Motor neuron (in vitro differentiated cells): ENCODE data around the gene ZNF423. TPM values are rescaled to one million over a fixed set of nuclear protein-coding genes. Genes with fewer than 3 reads are reported as not detected.

Experiments used
- ATAC-seq, 8 experiments: fragments of 200-7000 bp; cut with Tn5 transposase; replicated peaks in 6 of 8; 2 replicates each; pipeline ENCODE4 v1.8.0; 2021; ENCODE audit warnings: mild to moderate bottlenecking in 8 of 8, moderate library complexity in 8 of 8
- H3K27ac ChIP-seq, 2 donors: fragments of 250-450 bp; sonication (Bioruptor Pico); 2 replicates each; pipeline ENCODE4 v1.9.0; 2021; ENCODE audit warnings: antibody characterized with exemption in 2 of 2, mild to moderate bottlenecking in 2 of 2, moderate library complexity in 1 of 2
- H3K4me1 ChIP-seq, 2 donors: fragments of 250-450 bp; sonication (Bioruptor Pico); replicated peaks in 1 of 2; 2 replicates each; pipeline ENCODE4 v1.6.1; 2021; ENCODE audit warnings: antibody characterized with exemption in 2 of 2, mild to moderate bottlenecking in 2 of 2, moderate library complexity in 1 of 2
- H3K4me3 ChIP-seq, 5 donors: fragments of 250-450 bp; sonication (Bioruptor Pico); 2 replicates each; pipeline ENCODE4 v1.9.0; 2021; ENCODE audit warnings: antibody characterized with exemption in 5 of 5, mild to moderate bottlenecking in 5 of 5, moderate library complexity in 4 of 5
- WGBS, 10 experiments: fragments of 450-650 bp; shearing (Covaris generic); methylation state at CpG; one replicate each; pipeline ENCODE4 v1.0.0; 2022; 5-methylcytosine and 5-hydroxymethylcytosine counted together
- in situ Hi-C, 9 experiments: fragments of 400-800 bp; cut with MboI; loops; one replicate each; pipeline ENCODE4 v1.15.0; 2021; ENCODE audit warnings: low sequenced_read_pairs in 9 of 9, low pct_unique_long_range_greater_than_20kb in 2 of 9; ENCODE audit not compliant: unreplicated experiment in 9 of 9
- total RNA-seq, 8 experiments: library from RNA; unstranded; fragments of 300-600 nt; gene quantifications; 2 replicates each; pipeline versions ENCODE4 v1.2.3 to v1.2.4, GENCODE V29; 2022

The ZNF423 gene
- total RNA-seq, 8 experiments from 2014 or later, result 1.1 to 31.2 (median 19.0) TPM

DNA sequence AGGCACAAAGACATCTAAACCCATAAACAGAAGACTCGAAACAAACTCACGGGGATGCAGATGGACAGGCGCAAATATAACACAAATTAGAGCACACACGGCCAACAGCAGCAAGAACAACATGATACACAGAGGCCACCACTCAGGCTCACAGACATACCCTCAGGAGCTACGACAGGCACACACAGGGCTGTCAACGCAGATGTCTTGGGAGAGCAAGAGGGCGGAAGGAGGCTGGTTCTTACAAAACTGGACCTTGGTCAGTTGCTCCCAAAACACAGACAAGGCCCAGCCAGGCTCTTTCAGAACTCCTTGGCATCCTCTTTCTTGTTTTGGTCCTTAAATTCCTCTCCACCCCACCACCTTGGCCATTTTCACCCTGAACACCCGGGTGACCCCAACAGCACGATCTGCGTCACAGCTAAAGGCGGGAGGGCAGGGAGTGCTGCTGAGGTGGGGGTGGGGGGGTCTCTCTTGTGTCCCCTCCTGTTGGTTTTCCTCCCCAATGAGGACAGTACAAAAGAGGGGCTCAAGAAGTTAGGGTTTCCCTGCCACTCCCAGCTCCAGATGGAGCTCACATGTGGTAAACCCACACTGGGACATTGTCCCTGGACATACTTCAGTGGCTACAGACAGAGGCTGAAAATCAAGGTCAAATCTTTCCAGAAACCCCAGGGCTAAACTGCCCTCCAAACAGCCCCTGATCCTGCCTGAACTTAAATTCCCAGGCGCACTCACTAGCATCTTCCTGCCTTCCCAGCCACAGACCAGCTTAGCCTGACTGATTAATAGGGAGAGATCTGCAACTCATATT is 261.0 kb downstream of the ZNF423 start:
- Histone ChIP-seq H3K4me1 (peaks cover 45 to 59% of the 10 kb centered on the region in 2 donors), H3K4me3 (no peak overlapping the region), H3K27ac (peak overlapping the region in 1 of 2 donors; percentile 43)
- in situ Hi-C loops, result loop anchor here in 1 of 9 experiments (25.0 kb wide), 1 partner anchor 183 kb away; no protein-coding TSS in a partner anchor
- peak in 1 of 8 experiments; percentile 14 for ATAC-seq
- 0 to 100% (median 77%) methylated on average over 1 to 6 of the region's 12 CpGs; no CpG with 5 or more reads in 4 of the 10 experiments for WGBS, 10 experiments

DNA sequence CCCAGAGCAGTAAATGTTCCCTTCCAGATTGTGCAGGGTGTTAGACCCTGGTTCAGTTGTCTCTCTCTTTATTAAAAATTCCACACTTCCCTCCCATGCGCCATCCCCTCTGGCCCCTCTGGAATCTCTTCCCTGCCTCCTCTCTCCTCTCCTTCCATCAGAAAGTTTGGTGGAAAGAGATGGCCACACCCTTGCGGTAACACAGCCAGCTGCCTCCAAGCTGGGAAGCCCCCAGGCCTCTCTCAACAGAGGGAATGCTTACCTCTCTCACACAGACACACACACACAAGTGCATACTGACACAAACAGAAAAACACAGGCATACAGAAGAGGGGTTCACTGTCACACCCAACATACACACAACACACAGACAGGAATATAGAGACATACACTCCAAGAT is 261.8 kb downstream of the ZNF423 start:
- no peak overlapping the region for H3K27ac ChIP-seq
- peaks cover 52 to 64% of the 10 kb centered on the region in 2 donors for H3K4me1 ChIP-seq
- WGBS, 10 experiments, result 0 to 100% (median 36%) methylated on average over 1 to 2 of the region's 2 CpGs; no CpG with 5 or more reads in 5 of the 10 experiments

DNA sequence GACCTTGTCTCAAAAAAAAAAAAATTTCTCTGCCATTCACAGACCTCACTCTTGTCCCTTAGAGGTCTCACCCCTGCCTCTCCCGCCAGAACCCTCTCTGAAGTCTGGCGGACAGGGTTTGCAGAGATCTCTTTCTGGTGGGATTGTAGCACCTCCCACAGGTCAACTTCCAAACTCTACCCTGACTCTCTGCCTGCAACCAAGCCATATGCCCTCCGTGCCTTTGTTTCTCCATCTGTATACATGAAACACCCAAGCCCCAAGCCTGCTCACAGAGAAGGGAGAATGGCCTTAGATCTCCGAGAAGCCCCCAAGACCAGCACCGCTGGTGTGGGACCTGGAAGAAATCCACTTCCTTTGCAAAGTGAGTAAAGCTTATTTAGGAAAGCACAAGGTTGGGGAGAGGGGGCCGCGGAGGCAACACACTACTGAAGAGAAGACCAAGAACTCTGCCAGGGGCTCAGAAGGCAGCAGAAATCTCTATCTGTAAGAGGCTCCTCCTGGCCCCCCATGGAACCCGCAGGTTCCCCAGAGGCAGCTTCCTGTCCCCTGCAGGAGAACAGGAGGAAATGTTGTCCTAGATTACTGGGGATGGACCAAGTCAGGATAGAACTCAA is 262.4 kb downstream of the ZNF423 start:
- 42 to 100% (median 100%) methylated on average over 1 to 8 of the region's 8 CpGs; no CpG with 5 or more reads in 2 of the 10 experiments for WGBS, 10 experiments
- in situ Hi-C loops, result loop anchor here in 1 of 9 experiments (25.0 kb wide), 1 partner anchor 181 kb away; no protein-coding TSS in a partner anchor
- Histone ChIP-seq H3K4me1 (peaks cover 54 to 68% of the 10 kb centered on the region in 2 donors), H3K4me3 (no peak overlapping the region), H3K27ac (no peak overlapping the region)
- ATAC-seq, result no peak

More for the DNA sequence above, 261.8 kb downstream of the ZNF423 start:
- peak in 2 of 8 experiments; percentile 5 to 27 for ATAC-seq
- H3K4me3 ChIP-seq, result no peak overlapping the region
- in situ Hi-C loops, result loop anchor here in 1 of 9 experiments (25.0 kb wide), 1 partner anchor 182 kb away; no protein-coding TSS in a partner anchor

DNA sequence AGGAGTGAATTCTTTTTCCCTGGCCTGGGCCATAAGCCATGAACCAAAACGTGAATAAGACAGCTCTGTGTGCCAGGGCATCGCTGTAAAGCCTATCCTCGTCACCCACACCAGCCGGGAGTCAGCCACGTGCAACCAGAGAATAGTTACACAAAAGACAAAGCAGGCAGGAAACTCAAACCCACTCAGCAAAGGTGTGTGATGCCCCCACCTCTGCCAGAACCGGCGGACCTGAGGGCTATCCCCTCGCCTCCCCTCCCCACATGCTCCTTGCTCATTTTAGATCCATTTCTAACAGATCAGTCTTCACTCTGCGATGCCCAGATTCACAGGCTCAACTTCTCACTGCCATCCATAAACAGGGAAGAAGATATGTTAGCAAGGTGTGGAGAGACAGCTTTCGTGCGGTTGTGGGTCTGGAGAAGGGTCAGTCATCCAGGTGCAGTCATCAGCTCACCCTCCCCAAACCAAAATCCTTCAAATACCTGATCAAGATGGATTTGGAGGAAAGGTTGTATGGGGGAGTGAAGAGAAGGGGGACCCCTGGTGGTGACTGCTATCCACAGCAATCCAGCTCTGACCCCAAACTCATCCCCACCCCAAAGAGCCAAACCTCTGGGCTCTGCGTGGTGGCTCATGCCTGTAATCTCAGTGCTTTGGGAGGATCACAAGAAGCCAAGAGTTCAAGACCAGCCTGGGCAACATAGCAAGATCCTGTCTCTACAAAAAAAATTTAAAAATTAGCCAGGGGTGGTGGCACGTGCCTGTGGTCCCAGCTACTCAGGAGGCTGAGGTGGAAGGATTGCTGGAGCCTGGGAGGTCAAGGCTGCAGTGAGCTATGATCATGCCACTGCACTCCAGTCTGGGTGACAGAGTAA is 263.1 kb downstream of the ZNF423 start:
- Histone ChIP-seq H3K27ac (no peak overlapping the region), H3K4me1 (peaks cover 54 to 68% of the 10 kb centered on the region in 2 donors), H3K4me3 (no peak overlapping the region)
- peak in 4 of 8 experiments; percentile 15 to 33 (median 29) for ATAC-seq
- in situ Hi-C loops, result loop anchor here in 1 of 9 experiments (25.0 kb wide), 1 partner anchor 180 kb away; no protein-coding TSS in a partner anchor
- 18 to 100% (median 74%) methylated on average over 1 to 10 of the region's 13 CpGs; no CpG with 5 or more reads in 2 of the 10 experiments for WGBS, 10 experiments

DNA sequence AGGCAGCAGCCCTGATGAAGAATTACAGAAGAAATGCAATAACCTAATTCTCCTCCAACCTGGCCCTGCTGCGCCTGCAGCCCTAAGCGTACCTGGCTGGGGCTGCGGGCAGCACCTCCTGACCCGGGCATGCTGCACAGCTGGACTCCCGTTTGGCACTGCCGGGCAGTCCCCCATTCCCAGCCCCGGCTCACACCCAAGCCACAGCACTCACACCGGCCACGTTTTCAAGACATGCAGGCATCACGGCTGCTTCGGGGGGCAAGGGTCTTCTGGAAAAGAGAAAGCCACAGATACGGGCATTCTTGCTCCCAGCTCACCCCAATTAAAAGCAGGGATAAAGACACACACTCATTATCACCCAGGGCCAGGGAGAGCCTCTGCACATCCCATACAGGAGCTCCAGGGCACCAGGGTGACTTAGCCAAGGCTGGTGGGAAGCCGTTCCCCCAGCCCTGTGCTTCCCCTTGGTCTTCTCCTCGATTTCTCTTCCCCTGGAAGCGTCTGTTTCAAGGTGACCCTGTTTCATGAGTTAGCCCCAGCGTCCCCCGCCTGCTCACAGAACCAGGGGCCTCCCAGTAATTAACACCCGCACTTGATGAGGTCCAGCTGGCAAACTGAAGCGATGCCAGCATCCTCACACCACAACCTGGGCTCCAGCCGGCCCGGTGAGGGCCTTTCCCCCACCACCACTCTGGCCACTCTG is 265.6 kb downstream of the ZNF423 start:
- peak overlapping the region in 1 of 2 donors; percentile 21 for H3K27ac ChIP-seq
- H3K4me1 ChIP-seq, result peaks cover 53 to 60% of the 10 kb centered on the region in 2 donors
- WGBS, 10 experiments, result 20 to 100% (median 62%) methylated on average over 4 to 8 of the region's 21 CpGs; no CpG with 5 or more reads in 5 of the 10 experiments
- H3K4me3 ChIP-seq, result no peak overlapping the region
- peak in 1 of 8 experiments; percentile 17 for ATAC-seq
- in situ Hi-C loops, result loop anchor here in 1 of 9 experiments (25.0 kb wide), 1 partner anchor 178 kb away; no protein-coding TSS in a partner anchor

DNA sequence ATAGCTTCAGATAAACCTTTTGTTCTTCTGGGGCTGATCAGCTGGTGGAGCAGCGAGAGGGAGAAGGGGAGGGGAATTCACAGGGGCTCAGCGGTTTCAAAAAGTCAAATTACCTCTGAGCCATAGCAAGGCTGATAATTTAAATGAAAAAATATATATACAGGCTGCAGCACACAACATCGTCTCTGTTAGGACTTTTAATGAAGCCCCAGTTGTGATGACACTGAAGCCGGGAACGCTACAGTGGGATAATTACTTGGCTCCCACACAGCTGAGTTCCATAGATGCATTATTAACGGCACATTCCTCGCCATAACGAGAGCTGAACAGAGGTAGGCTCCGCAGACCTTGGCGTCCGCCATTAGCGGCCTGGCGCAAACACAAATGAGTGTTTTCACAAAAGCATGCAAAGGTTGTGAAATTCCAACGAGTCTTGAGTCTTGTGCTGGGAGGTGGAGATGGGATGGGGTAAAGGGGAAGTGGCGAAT is 266.3 kb downstream of the ZNF423 start:
- H3K27ac ChIP-seq, result peak overlapping the region in 1 of 2 donors; percentile 21
- WGBS, 10 experiments, result 40 to 97% (median 60%) methylated on average over 1 to 7 of the region's 15 CpGs; no CpG with 5 or more reads in 1 of the 10 experiments
- peaks cover 48 to 59% of the 10 kb centered on the region in 2 donors for H3K4me1 ChIP-seq
- in situ Hi-C loops, result loop anchor here in 1 of 9 experiments (25.0 kb wide), 1 partner anchor 177 kb away; no protein-coding TSS in a partner anchor
- no peak overlapping the region for H3K4me3 ChIP-seq
- peak in 4 of 8 experiments; percentile 44 to 60 (median 54) for ATAC-seq

DNA sequence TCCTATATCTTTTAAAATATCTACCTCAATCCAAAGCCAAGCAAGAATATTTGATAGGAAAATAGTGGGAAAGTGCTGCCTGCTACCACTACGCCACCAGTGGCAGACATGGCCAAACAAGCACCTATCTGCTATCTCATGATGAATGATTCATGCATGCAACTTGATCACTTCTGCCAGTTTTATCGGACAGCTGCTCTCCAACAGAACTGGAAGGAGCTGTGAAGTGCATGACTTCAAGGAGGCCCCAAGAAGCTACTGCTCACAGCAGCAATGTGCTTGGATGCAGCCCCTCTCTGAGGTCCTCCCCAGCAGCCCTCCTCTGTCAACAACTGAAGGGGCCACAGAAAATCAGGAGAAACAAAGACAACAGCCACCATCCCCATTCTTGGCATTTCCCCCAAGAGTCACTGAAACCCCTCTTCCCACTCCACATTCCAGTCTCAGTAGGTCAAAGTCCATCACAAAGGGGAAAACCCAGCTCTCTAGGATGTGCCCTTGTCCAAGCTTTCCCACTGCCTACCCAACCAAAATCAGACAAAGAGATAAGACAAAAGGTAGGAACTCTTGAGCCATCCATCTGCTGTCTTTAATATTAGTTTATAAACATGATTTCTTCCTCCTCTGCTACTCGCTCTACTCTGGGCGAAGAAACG is 267.1 kb downstream of the ZNF423 start:
- peak in 2 of 8 experiments; percentile 9 to 11 for ATAC-seq
- Histone ChIP-seq H3K27ac (peak overlapping the region in 1 of 2 donors; percentile 21), H3K4me1 (peaks cover 40 to 56% of the 10 kb centered on the region in 2 donors), H3K4me3 (no peak overlapping the region)
- in situ Hi-C loops, result loop anchor here in 1 of 9 experiments (25.0 kb wide), 1 partner anchor 177 kb away; no protein-coding TSS in a partner anchor
- 0 to 100% (median 91%) methylated on average over 1 to 5 of the region's 5 CpGs; no CpG with 5 or more reads in 1 of the 10 experiments for WGBS, 10 experiments

DNA sequence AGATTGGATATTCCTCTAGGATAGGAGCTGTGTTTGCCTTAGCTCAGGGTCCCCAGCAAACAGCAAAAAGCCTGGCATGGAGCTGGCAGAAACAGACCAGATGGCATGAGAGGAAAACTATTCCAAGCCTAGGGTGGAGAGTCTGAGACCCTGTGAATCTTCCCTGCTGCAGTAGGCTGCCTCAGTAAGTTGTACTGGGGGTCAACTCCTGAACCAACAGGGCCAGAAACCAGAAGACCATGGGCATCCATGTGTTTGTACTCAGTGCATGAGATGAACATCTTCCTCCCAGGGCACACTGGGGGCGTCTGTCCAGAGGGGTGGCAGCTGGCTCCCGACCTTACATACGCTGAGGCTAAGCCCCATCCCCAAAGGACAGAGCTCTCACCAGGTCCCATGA is 267.9 kb downstream of the ZNF423 start:
- in situ Hi-C loops, result loop anchor here in 1 of 9 experiments (25.0 kb wide), 1 partner anchor 176 kb away; no protein-coding TSS in a partner anchor
- H3K4me3 ChIP-seq, result no peak overlapping the region
- ATAC-seq, result no peak
- H3K27ac ChIP-seq, result no peak overlapping the region
- 83 to 90% methylated on average over 2 to 3 of the region's 3 CpGs; no CpG with 5 or more reads in 8 of the 10 experiments for WGBS, 10 experiments
- peaks cover 36 to 53% of the 10 kb centered on the region in 2 donors for H3K4me1 ChIP-seq

DNA sequence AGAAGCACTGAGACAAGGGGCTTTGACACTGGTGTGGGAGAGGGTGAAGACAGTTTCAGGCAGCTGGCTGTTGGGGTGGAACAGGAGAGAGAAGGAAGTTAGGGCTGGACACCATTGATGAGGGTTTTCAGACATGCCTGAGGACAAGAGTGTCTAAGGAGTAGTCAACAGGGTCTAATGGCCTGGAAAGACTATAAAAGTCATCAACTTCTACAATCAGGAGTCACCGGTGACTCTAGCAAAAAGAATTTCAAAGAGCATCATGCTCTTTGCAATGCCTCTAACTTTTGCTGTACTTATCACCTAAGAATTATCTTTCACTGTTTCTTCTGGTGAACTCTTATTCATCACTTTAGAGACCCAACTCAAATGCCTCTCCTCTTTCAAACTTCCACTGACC is 268.4 kb downstream of the ZNF423 start:
- Histone ChIP-seq H3K27ac (no peak overlapping the region), H3K4me1 (peaks cover 36 to 50% of the 10 kb centered on the region in 2 donors), H3K4me3 (no peak overlapping the region)
- WGBS, 10 experiments, result 100% methylated on average over 1 of the region's 1 CpG; no CpG with 5 or more reads in 5 of the 10 experiments
- peak in 1 of 8 experiments; percentile 20 for ATAC-seq
- in situ Hi-C loops, result loop anchor here in 1 of 9 experiments (25.0 kb wide), 1 partner anchor 175 kb away; no protein-coding TSS in a partner anchor

DNA sequence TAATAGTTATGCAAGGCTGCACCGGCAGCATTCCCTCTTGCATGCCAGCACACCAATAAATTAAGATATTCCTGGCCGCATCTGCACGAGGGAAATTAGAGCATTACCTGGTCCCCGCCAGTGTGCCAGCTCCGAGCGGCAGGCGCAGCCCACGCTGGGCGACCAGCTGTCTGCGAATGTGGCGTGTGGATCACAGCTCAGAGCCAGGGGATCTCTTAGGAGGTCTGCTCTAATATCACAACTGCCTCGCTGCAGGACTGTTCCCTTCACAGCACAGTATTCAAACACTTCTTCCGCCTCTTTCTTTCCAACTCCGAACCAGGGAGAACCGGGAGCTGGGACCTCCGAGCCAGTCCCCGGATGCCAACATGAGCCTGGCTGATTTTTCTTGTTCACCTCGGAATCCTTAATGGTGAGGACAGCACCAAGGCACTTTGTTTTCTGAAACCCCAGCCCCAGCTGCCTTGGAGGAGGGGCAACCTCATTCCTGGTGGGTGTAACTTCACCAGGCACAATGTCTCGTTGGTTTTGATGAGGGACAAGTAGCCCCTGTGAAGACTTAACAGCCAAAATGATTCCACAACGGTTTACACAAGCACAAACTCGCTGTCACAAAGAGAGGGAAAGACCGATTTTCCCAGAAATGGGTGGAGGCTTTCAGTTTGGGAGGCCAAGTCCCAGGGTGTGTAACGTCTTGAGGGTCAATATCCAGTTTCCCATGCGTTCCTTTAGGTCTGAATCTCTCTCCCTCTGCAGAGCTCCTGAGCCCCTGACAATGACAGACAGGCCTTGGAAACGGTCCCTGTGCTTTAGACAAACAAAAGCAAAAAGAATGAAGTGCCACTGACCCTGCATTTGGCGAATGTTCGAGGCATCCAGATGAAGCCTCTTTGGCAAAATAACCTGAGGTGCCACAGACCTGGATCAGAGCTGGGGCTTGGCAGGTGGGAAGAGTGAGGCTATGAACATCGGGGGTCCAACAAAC is 269.2 kb downstream of the ZNF423 start:
- peak in 2 of 8 experiments; percentile 46 to 47 for ATAC-seq
- peak overlapping the region in 1 of 2 donors; percentile 6 for H3K27ac ChIP-seq
- WGBS, 10 experiments, result 61 to 97% (median 75%) methylated on average over 2 to 24 of the region's 28 CpGs
- in situ Hi-C loops, result loop anchor here in 1 of 9 experiments (25.0 kb wide), 1 partner anchor 174 kb away; no protein-coding TSS in a partner anchor
- H3K4me3 ChIP-seq, result no peak overlapping the region
- peaks cover 36 to 50% of the 10 kb centered on the region in 2 donors for H3K4me1 ChIP-seq
